ENCODE measurements around the gene MTAP. TPM values are rescaled to one million over a fixed set of nuclear protein-coding genes. Genes with fewer than 3 reads are reported as not detected.

Gene MTAP
- total RNA-seq, 1 experiment from 2014 or later, result 34.7 TPM

GRCh38 chr9:21833090-21833801 is 30.8 kb downstream of the MTAP start:
- H3K9ac ChIP-seq (ENCODE audit: low read length), result peak overlapping the region; percentile 73
- peak overlapping the region; percentile 100 for H3K27ac ChIP-seq (ENCODE audit: low read length)
- H3K4me1 ChIP-seq (ENCODE audit: insufficient read depth, low read length), result peaks cover 77% of the 10 kb centered on the region
- H3K4me3 ChIP-seq (ENCODE audit: low read length), result no peak overlapping the region
- no peaks in the 10 kb centered on the region for H4K20me1 ChIP-seq (ENCODE audit: low read length)
- no TSS peak for BruUV-seq (replicated peaks)
- intact Hi-C loops (cut with micrococcal nuclease), result loop anchor here (5.0 to 10.0 kb wide), 2 partner anchors 159 to 322 kb away; partner anchors contain the start of genes CDKN2A and CDKN2B-AS1
- no peaks in the 10 kb centered on the region for H3K27me3 ChIP-seq (ENCODE audit: low read length)
- H3K9me2 ChIP-seq (replicated peaks; ENCODE audit: low read length), result no peaks in the 10 kb centered on the region
- CTCF ChIA-PET, result no interaction called here
- DNase-seq (no peak), ATAC-seq (no peak)
- H3K36me3 ChIP-seq (ENCODE audit: low read depth, low read length), result peaks cover 53% of the 10 kb centered on the region
- no peak overlapping the region for H2AFZ ChIP-seq (ENCODE audit: low read length)
- no peak overlapping the region for H3K4me2 ChIP-seq (ENCODE audit: low read length)
- POLR2A ChIA-PET (ENCODE audit: unreplicated experiment), result no interaction called here
- no peaks in the 10 kb centered on the region for H3K9me3 ChIP-seq (ENCODE audit: low read length)
- TF ChIP-seq CTCF (conservative IDR thresholded peaks at IDR 0.05; ENCODE audit: low read depth, low read length), result no peak
- TF ChIP-seq EZH2phosphoT487 (IDR thresholded peaks at IDR 0.05; ENCODE audit: borderline replicate concordance, low read length), result no peak
- TF ChIP-seq EZH2 (IDR thresholded peaks at IDR 0.05; ENCODE audit: low read length, unreplicated experiment), result no peak
- peaks cover 9% of the 10 kb centered on the region for H3F3A ChIP-seq (ENCODE audit: low read length, unreplicated experiment)
- H3K79me2 ChIP-seq (ENCODE audit: low read length), result peaks cover 69% of the 10 kb centered on the region

- intact Hi-C loops (cut with micrococcal nuclease), result loop anchor here (10.0 kb wide), 1 partner anchor 320 kb away; no protein-coding TSS in a partner anchor
These were observed 32.7 kb downstream of the MTAP start for GRCh38 chr9:21835121-21835520.

More at GRCh38 chr9:21835121-21835520, 32.7 kb downstream of the MTAP start:
- H3K79me2 ChIP-seq (ENCODE audit: low read length), result peaks cover 62% of the 10 kb centered on the region
- peaks cover 62% of the 10 kb centered on the region for H3K4me1 ChIP-seq (ENCODE audit: insufficient read depth, low read length)
- peak overlapping the region; percentile 100 for H3K27ac ChIP-seq (ENCODE audit: low read length)
- no peaks in the 10 kb centered on the region for H3K27me3 ChIP-seq (ENCODE audit: low read length)
- H3F3A ChIP-seq (ENCODE audit: low read length, unreplicated experiment), result peaks cover 9% of the 10 kb centered on the region
- H3K36me3 ChIP-seq (ENCODE audit: low read depth, low read length), result peaks cover 58% of the 10 kb centered on the region
- DNase-seq (no peak), ATAC-seq (no peak)
- H2AFZ ChIP-seq (ENCODE audit: low read length), result no peak overlapping the region
- H3K9me2 ChIP-seq (replicated peaks; ENCODE audit: low read length), result no peaks in the 10 kb centered on the region
- H3K4me2 ChIP-seq (ENCODE audit: low read length), result no peak overlapping the region
- CTCF ChIA-PET, result no interaction called here
- no peak overlapping the region for H3K4me3 ChIP-seq (ENCODE audit: low read length)
- H3K9ac ChIP-seq (ENCODE audit: low read length), result peak overlapping the region; percentile 70
- no peaks in the 10 kb centered on the region for H3K9me3 ChIP-seq (ENCODE audit: low read length)
- BruUV-seq (replicated peaks), result no TSS peak
- POLR2A ChIA-PET (ENCODE audit: unreplicated experiment), result no interaction called here
- no peaks in the 10 kb centered on the region for H4K20me1 ChIP-seq (ENCODE audit: low read length)
- no peak for TF ChIP-seq EZH2 (IDR thresholded peaks at IDR 0.05; ENCODE audit: low read length, unreplicated experiment)
- no peak for TF ChIP-seq CTCF (conservative IDR thresholded peaks at IDR 0.05; ENCODE audit: low read depth, low read length)
- TF ChIP-seq EZH2phosphoT487 (IDR thresholded peaks at IDR 0.05; ENCODE audit: borderline replicate concordance, low read length), result no peak

All from PC-3 (cell line).